A673 (cell line): Measurements from ENCODE around the gene HERC2.

Source experiments
- EZH2 ChIP-seq: fragments of 200-600 bp; sonication (generic); IDR thresholded peaks from 2 replicates; pipeline ENCODE4 v1.6.1; 2017; ENCODE audit warnings: borderline replicate concordance, low read depth, mild to moderate bottlenecking, mixed read lengths, antibody characterized with exemption, low read length; ENCODE audit not compliant: poor library complexity, severe bottlenecking
- TF ChIP-seq, protein P1 (sequence below): fragments of 300-800, 200-600 bp; sonication (generic); conservative IDR thresholded peaks from 2 replicates; pipeline ENCODE4 v1.5.1; 2017; ENCODE audit warnings: low read depth, mild to moderate bottlenecking, antibody characterized with exemption, low read length, moderate library complexity, mixed read lengths

DNA sequence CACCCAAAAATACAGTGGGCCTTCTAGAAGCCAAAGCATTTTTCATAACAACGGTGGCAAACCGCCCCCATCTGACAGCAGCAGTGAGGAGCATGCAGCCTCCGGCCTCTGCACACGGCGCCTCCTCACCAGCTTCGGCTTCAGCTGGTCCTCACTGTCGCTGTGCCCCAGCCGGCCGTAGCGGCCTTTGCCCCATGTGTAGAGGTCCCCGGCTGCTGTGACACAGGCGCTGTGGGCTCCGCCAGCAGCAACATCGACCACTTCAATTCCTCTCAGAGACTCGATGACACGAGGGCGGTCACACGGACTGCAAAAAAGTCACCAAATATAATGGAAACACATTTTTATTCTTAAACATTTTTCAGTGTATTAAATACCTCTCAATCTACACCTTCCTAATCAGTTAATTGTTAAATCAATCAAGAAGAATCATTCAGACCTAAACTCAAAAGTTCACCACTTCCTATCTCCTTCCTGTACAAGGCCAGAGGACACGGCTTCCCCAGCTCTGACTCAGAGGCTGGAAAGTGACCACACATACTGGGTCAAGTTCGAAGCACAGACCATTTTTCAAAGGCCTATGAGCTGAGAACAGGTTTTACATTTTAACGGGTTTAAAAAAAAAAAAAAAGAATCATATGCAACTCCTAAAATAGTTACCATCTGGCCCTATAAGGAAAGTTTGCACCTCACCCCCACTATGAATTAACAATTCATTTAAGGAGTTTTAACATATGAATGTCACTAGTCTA lies 189.3 kb downstream of the HERC2 start:
- TF ChIP-seq, protein P1, sequence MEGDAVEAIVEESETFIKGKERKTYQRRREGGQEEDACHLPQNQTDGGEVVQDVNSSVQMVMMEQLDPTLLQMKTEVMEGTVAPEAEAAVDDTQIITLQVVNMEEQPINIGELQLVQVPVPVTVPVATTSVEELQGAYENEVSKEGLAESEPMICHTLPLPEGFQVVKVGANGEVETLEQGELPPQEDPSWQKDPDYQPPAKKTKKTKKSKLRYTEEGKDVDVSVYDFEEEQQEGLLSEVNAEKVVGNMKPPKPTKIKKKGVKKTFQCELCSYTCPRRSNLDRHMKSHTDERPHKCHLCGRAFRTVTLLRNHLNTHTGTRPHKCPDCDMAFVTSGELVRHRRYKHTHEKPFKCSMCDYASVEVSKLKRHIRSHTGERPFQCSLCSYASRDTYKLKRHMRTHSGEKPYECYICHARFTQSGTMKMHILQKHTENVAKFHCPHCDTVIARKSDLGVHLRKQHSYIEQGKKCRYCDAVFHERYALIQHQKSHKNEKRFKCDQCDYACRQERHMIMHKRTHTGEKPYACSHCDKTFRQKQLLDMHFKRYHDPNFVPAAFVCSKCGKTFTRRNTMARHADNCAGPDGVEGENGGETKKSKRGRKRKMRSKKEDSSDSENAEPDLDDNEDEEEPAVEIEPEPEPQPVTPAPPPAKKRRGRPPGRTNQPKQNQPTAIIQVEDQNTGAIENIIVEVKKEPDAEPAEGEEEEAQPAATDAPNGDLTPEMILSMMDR: no peak
- TF ChIP-seq EZH2: no peak
